ENCODE results near the gene ATP2B3.

The ATP2B3 gene

DNA sequence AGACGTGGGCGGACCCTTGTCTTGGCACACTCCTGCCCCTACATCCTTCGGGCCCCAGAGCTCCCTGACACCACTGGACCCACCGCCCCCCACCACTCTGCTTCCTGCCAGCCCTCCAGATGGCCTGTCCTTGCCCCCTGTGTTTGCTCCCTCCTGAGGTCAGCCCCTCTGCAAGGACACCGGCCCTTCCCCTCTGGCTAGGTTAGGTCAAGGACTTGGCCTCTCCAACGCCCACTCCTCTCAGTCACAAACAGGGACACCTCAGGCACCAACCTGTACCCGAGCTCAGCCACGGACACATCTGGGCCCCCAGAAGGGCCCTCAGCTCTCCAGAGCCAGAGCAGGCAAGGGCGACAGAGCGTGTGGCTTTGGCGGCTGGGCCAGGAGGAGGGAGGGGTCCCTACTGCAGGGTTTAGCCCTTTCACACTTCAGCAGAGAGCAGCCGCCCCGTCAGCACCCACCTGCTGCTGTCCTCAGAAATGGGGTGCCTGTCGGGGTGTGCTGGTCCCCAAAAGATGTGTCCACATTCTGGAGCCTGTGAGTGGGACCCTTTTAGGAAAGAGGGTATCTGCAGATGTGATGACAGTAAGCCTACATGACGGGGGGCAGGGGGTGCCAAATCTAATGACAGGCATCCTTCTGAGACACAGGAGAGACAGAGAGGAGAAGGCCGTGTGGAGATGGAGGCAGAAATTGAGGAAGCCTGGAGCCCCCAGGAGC, 106.0 kb downstream of the ATP2B3 start:
- DNase-seq (ENCODE audit: extremely low read depth, low read depth), result no peak
- TF ChIP-seq, protein P1, sequence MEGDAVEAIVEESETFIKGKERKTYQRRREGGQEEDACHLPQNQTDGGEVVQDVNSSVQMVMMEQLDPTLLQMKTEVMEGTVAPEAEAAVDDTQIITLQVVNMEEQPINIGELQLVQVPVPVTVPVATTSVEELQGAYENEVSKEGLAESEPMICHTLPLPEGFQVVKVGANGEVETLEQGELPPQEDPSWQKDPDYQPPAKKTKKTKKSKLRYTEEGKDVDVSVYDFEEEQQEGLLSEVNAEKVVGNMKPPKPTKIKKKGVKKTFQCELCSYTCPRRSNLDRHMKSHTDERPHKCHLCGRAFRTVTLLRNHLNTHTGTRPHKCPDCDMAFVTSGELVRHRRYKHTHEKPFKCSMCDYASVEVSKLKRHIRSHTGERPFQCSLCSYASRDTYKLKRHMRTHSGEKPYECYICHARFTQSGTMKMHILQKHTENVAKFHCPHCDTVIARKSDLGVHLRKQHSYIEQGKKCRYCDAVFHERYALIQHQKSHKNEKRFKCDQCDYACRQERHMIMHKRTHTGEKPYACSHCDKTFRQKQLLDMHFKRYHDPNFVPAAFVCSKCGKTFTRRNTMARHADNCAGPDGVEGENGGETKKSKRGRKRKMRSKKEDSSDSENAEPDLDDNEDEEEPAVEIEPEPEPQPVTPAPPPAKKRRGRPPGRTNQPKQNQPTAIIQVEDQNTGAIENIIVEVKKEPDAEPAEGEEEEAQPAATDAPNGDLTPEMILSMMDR (IDR thresholded peaks at IDR 0.05; ENCODE audit: low read depth, low read length), result no peak

DNA sequence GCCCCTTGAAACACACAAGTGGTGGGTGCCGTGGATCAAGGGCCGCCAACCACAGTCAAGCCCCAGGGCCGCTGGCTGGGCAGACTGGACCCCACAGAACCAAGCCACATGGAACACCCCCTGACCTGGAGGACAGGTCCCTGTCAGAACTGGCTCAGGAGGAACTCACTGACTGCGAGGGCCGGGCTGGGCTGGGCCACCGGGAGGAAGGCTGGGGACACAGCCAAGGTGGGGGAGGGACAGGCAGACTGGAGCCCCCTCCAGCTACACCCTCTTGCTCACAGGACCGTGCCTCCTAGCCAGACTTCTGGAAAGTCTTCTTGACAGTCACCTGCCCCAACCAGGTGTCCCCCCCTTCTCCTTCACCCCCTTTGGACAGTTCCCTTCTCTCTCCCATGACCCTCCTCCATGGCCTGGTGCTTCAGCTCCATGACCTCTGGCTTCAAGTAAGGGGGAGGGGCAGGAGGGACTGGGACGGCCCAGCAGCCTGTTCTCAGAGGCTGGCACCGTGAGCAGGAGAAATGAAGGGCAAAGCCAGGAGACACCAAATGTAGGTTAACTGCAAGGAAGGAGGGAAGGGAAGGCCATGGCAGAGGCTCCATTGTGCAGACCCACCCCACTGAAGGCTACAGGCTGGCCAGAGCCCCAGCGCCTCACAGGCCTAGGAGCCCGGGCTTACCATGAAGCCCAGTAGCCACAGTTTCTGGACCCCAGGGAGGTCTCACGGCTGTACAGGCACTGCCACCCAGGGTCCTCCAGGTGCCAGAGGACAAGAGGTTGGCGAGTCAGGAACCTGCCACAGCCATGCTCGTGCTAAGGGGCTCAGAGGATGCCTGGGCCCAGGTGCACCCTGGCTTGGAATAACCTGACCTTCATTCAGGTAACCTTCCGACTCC, 107.0 kb downstream of the ATP2B3 start:
- no peak for DNase-seq (ENCODE audit: extremely low read depth, low read depth)
- TF ChIP-seq, protein P1 (IDR thresholded peaks at IDR 0.05; ENCODE audit: low read depth, low read length), result no peak

DNA sequence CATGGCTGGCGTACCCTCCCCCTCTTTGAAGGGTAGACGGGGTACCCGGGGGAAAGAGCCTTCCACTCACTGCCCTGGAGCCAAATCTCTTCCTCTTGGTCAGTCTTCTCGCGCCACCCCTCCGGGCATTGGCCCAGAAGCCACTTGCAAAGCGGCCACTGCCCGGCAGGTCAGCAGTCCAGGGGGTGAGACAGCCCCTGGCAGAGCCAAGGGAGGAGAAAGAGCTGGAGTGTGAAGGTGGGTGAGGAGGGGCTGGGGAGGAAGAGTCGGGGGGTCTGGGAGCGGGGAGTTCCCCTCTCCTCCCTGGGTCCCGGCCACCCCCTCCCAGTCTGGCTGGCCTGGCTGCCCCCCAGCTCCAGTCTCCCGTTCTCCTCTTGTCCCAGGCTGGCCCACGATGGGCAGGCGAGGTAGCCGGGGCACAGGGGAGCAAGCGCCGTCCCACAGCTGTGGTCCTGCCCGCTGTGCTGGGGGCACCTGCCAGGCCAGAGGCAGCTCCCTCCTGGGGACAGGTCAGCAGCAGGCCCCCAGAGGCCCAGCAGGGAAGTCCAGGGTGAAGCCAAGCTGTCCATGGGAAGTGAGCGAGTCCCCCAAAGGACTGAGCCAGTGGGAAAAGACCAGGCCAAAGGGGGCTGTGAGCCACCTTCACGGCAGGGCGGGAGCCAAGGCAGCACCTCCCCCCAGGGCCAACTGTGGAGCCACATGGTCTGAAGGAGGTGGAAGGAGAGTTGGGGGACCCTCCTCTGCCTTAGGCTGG, 108.0 kb downstream of the ATP2B3 start:
- TF ChIP-seq, protein P1 (IDR thresholded peaks at IDR 0.05; ENCODE audit: low read depth, low read length), result no peak
- no peak for DNase-seq (ENCODE audit: extremely low read depth, low read depth)

DNA sequence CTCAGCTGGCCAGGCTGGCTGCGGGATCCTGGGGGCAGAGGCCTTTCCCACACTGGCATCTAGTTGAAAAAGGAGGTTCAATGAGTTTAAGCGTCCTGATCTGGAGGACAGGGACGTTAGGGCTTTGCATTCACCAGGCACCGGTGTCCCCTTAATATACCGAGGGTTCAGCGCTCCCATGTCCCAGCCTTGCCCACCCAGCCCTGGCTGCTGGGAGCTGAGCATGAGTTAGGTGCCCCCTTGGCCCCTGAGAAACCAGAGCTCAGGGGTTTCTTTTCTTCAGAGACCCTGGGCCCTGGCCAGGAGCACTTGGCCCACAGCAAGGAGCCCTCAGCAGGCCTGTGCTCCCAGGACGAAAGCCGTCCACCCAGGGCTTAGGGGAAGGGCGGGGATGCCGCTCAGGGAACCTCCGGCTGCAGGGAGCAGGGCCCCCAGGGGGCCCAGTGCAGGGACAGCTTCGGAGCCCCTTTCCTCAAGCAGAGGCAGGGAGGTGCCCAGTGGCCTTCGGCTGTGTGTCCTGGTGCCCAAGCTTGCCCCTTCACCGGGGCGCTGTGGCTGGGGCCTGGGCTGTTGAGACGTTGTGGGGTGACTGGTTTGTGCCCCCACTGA, 108.7 kb downstream of the ATP2B3 start:
- TF ChIP-seq, protein P1 (IDR thresholded peaks at IDR 0.05; ENCODE audit: low read depth, low read length), result no peak
- no peak for DNase-seq (ENCODE audit: extremely low read depth, low read depth)

DNA sequence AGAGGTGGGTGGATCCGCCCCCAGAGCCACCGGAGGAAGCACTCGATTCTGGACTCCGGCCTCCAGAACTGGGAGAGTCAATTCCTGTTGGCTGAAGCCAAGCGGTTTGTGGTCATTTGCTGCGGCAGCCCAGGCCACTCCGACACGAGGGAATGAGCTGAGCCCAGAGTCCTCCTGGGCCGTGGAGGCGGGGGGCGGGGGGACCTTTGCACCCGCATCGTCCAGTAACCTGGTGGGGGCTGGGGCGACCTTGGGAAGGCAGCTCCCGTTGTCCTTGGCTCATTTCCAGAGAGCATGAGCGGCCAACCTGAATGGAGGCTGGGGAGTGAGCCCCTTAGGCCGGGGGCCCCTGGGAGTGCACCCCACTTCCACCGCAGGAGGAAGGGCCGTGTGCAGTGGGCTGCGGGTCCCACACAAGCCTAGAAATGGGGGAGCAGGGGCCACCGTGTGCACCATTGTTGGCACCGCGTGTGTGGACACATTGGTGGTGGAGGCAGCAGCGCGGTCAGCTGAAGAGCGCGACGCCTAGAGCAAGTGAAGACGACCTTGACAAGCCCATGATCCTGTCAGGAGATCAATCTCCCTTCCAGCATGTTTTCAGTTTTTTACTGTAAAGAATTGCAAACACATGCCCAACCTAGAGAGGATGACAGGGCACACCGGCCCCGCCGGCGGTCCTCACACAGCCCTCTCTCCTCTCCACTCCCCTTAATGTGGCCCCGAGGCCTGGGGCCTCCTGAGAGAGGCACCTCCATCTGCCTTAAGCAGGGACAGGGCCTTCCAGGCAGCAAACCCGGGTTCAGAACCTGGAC, 109.6 kb downstream of the ATP2B3 start:
- TF ChIP-seq, protein P1 (IDR thresholded peaks at IDR 0.05; ENCODE audit: low read depth, low read length), result no peak
- no peak for DNase-seq (ENCODE audit: extremely low read depth, low read depth)

DNA sequence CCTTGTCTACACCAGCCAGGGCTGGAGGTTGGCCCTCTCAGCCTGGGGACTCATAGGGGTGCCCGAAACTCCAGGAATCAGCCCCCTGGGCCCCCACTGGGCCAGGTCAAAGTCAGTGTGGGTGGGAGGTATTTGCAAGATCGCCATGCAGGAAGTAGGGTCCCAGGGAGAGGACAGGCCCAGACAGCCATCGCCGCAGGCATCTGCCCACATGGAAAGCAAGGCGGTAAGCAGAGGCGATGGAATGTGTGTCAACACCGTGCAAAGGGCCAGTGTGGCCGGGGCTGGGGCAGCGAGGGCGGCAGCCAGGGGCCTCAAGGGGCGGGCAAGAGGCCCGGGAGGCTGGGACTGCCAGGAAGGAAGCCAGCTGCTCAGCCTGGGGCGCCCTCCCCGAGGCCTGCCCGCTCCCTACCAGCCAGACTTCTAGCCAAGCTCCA, 110.3 kb downstream of the ATP2B3 start:
- no peak for DNase-seq (ENCODE audit: extremely low read depth, low read depth)
- TF ChIP-seq, protein P1 (IDR thresholded peaks at IDR 0.05; ENCODE audit: low read depth, low read length), result no peak

Measured in AG09319 (cell line).